ENCODE results near the gene MBNL1.

DNA sequence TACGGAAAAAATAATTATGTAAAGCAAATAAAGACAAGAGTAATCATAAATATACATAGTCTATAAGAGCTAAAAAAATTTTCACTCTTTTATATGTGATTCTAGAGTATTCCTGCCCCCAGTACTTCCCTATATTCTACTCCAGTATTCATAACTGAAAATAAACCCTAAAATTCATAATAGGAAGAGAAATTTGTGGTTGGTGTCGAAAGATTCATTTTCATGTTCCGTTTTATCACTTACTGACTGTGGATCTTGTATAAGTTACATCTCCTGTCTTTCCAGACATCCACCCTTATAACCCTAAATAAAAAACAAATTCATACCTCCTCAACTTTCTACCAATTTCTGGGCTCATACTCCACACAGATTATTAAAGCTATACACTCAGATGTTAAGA is 16.0 kb upstream of the MBNL1 start:
- TF ChIP-seq, protein P1, sequence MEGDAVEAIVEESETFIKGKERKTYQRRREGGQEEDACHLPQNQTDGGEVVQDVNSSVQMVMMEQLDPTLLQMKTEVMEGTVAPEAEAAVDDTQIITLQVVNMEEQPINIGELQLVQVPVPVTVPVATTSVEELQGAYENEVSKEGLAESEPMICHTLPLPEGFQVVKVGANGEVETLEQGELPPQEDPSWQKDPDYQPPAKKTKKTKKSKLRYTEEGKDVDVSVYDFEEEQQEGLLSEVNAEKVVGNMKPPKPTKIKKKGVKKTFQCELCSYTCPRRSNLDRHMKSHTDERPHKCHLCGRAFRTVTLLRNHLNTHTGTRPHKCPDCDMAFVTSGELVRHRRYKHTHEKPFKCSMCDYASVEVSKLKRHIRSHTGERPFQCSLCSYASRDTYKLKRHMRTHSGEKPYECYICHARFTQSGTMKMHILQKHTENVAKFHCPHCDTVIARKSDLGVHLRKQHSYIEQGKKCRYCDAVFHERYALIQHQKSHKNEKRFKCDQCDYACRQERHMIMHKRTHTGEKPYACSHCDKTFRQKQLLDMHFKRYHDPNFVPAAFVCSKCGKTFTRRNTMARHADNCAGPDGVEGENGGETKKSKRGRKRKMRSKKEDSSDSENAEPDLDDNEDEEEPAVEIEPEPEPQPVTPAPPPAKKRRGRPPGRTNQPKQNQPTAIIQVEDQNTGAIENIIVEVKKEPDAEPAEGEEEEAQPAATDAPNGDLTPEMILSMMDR (IDR thresholded peaks at IDR 0.05): no peak
- TF ChIP-seq ZFX (IDR thresholded peaks at IDR 0.05; ENCODE audit: borderline replicate concordance): no peak
